HepG2 (cell line): ENCODE results near the gene EBF3. TPM values are rescaled to one million over a fixed set of nuclear protein-coding genes. Genes with fewer than 3 reads are reported as not detected.

Source experiments
- ATAC-seq: fragments of 200-7000 bp; cut with Tn5 transposase; 3 replicates; pipeline ENCODE4 v1.9.1; 2020; ENCODE audit warnings: mild to moderate bottlenecking, moderate library complexity
- BruUV-seq: library from RNA; stranded (reverse); fragments of 400-500 nt; replicated peaks from 2 replicates; lab custom pipeline; 2021; lab: Mats Ljungman, UMichigan
- CTCF ChIA-PET: fragments of 300-600 bp; formaldehyde crosslinking; extraction: SDS; loops from one replicate; lab custom pipeline; 2021; ENCODE audit warnings: low total read pairs, inconsistent platforms, low intra/inter-chr PET ratio; lab: Yijun Ruan, JAX
- POLR2A ChIA-PET: fragments of 350-600 bp; sonication (Branson Sonifier 250); formaldehyde crosslinking; loops from one replicate; lab custom pipeline; 2020; ENCODE audit warnings: antibody characterized with exemption, inconsistent platforms; lab: Yijun Ruan, JAX
- DNase-seq: peaks from one replicate; pipeline ENCODE4 v3.0.0-alpha.2; 2015; ENCODE audit warnings: low spot score
- FAIRE-seq: peaks from 3 replicates; lab custom pipeline; 2011; peaks lifted over from hg19 to GRCh38; lab: Jason Lieb, UNC
- H2AFZ ChIP-seq: one replicate; pipeline ENCODE4 v1.6.1; 2011; ENCODE audit warnings: low read length, inconsistent platforms
- H3K27ac ChIP-seq: fragments of 300-600 bp; 3 replicates; pipeline ENCODE4 v1.8.0; 2011; ENCODE audit warnings: mixed run types, mild to moderate bottlenecking, mixed read lengths, low read length, inconsistent platforms; ENCODE audit not compliant: insufficient read depth; ENCODE audit errors: extremely low read length
- H3K27me3 ChIP-seq, 2 experiments: fragments of 200-600 bp in 1 of 2; 2 replicates in 1 of 2; 3 replicates in 1 of 2; pipeline versions ENCODE4 v1.6.0 to v1.8.0; 2011; ENCODE audit warnings: low read length in 2 of 2, mild to moderate bottlenecking in 2 of 2, moderate library complexity in 2 of 2, inconsistent platforms in 1 of 2; ENCODE audit not compliant: insufficient read depth in 2 of 2, control insufficient read depth in 1 of 2
- H3K36me3 ChIP-seq, 2 experiments: fragments of 200-600 bp in 1 of 2; replicated peaks in 1 of 2; 2 replicates in 1 of 2; 3 replicates in 1 of 2; pipeline versions ENCODE4 v1.5.1 to v1.8.0; 2011; ENCODE audit warnings: low read length in 2 of 2, inconsistent platforms in 1 of 2; ENCODE audit not compliant: insufficient read depth in 2 of 2, control insufficient read depth in 1 of 2
- H3K4me1 ChIP-seq: 2 replicates; pipeline ENCODE4 v1.5.1; 2012; ENCODE audit warnings: low read length, inconsistent platforms; ENCODE audit not compliant: insufficient read depth
- H3K4me2 ChIP-seq: 2 replicates; pipeline ENCODE4 v1.6.0; 2011; ENCODE audit warnings: low read depth, low read length, inconsistent platforms
- H3K4me3 ChIP-seq, 3 experiments: fragments of 200-600 bp in 1 of 3; sonication (generic), shearing (Covaris generic) in 1 of 3; replicated peaks in 1 of 3; 2 replicates each; pipeline ENCODE4 v1.5.1; 2011 to 2016; ENCODE audit warnings: low read length in 3 of 3, inconsistent platforms in 2 of 3, low read depth in 2 of 3, mild to moderate bottlenecking in 2 of 3, control low read depth in 1 of 3, mixed read lengths in 1 of 3; ENCODE audit not compliant: insufficient read depth in 1 of 3
- H3K79me2 ChIP-seq: one replicate; pipeline ENCODE4 v1.6.1; 2011; ENCODE audit warnings: low read length, inconsistent platforms; ENCODE audit not compliant: insufficient read depth
- H3K9ac ChIP-seq: 2 replicates; pipeline ENCODE4 v1.6.0; 2011; ENCODE audit warnings: mild to moderate bottlenecking, low read depth, low read length, inconsistent platforms; ENCODE audit not compliant: insufficient read depth
- H3K9me3 ChIP-seq: 2 replicates; pipeline ENCODE4 v1.5.1; 2012; ENCODE audit warnings: mild to moderate bottlenecking, low read length
- H4K20me1 ChIP-seq: 2 replicates; pipeline ENCODE4 v1.6.0; 2011; ENCODE audit warnings: inconsistent platforms, mild to moderate bottlenecking, low read length, moderate library complexity; ENCODE audit not compliant: insufficient read depth
- AGO1 ChIP-seq: fragments of 200-400 bp; formaldehyde crosslinking; IDR thresholded peaks from 2 replicates; pipeline ENCODE4 v1.6.1; 2017; ENCODE audit warnings: mild to moderate bottlenecking, low read depth, low read length, moderate library complexity; ENCODE audit not compliant: poor library complexity, severe bottlenecking
- EP300 ChIP-seq, 3 experiments: sonication (generic) in 1 of 3; formaldehyde crosslinking in 1 of 3; IDR thresholded peaks; 2 replicates each; pipeline versions ENCODE4 v1.5.1 to v1.6.1; 2011 to 2020; ENCODE audit warnings: low read depth in 2 of 3, low read length in 2 of 3, borderline replicate concordance in 1 of 3, improper control_type of control experiment in 1 of 3, mild to moderate bottlenecking in 1 of 3, missing genetic modification reagents in 1 of 3, moderate library complexity in 1 of 3
- ESRRA ChIP-seq: sonication (generic); formaldehyde crosslinking; IDR thresholded peaks from 2 replicates; pipeline ENCODE4 v1.5.1; 2020; ENCODE audit warnings: mild to moderate bottlenecking, low read depth, missing genetic modification reagents
- FOXM1 ChIP-seq: sonication (generic); formaldehyde crosslinking; IDR thresholded peaks from 2 replicates; pipeline ENCODE4 v1.5.0; 2020; ENCODE audit warnings: missing genetic modification reagents
- HES4 ChIP-seq: sonication (generic); formaldehyde crosslinking; IDR thresholded peaks from 2 replicates; pipeline ENCODE4 v1.9.0; 2021; ENCODE audit warnings: mild to moderate bottlenecking, missing genetic modification reagents, borderline replicate concordance
- JUNB ChIP-seq: sonication (generic); formaldehyde crosslinking; IDR thresholded peaks from 2 replicates; pipeline ENCODE4 v1.8.0; 2022; ENCODE audit warnings: missing genetic modification reagents, mild to moderate bottlenecking, borderline replicate concordance
- SMYD3 ChIP-seq: sonication (generic); formaldehyde crosslinking; IDR thresholded peaks from 2 replicates; pipeline ENCODE4 v1.8.1; 2023; ENCODE audit warnings: mild to moderate bottlenecking, missing genetic modification reagents
- TCF12 ChIP-seq, 2 experiments: fragments of 450-650 bp in 1 of 2; sonication (generic) in 1 of 2; formaldehyde crosslinking in 1 of 2; IDR thresholded peaks; 2 replicates each; pipeline versions ENCODE4 v1.6.1 to v1.8.0; 2017 to 2022; ENCODE audit warnings: antibody characterized with exemption in 1 of 2, mild to moderate bottlenecking in 1 of 2, missing genetic modification reagents in 1 of 2, moderate library complexity in 1 of 2
- ZNF160 ChIP-seq: sonication (generic); formaldehyde crosslinking; IDR thresholded peaks from 2 replicates; pipeline ENCODE4 v1.8.0; 2022; ENCODE audit warnings: mild to moderate bottlenecking, inconsistent platforms, missing genetic modification reagents
- ZNF326 ChIP-seq: sonication (generic); formaldehyde crosslinking; IDR thresholded peaks from 2 replicates; pipeline ENCODE4 v1.4.0; 2020; ENCODE audit warnings: missing genetic modification reagents, borderline replicate concordance
- ZNF567 ChIP-seq: sonication (generic); formaldehyde crosslinking; IDR thresholded peaks from 2 replicates; pipeline ENCODE4 v1.8.1; 2023; ENCODE audit warnings: mild to moderate bottlenecking, missing genetic modification reagents, borderline replicate concordance
- ZSCAN25 ChIP-seq: sonication (generic); formaldehyde crosslinking; IDR thresholded peaks from 2 replicates; pipeline ENCODE4 v1.8.0; 2022; ENCODE audit warnings: mild to moderate bottlenecking, missing genetic modification reagents
- whole genome bisulfite sequencing: methylation state at CpG from one replicate; pipeline ENCODE4 v1.1.6; 2017; ENCODE audit warnings: low lambda C conversion rate; 5-methylcytosine and 5-hydroxymethylcytosine counted together
- in situ Hi-C: cut with HindIII; loops from 2 replicates; pipeline ENCODE4 v1.10.0; 2017; ENCODE audit warnings: low pct_unique_long_range_greater_than_20kb; ENCODE audit not compliant: extremely low pct_ligation_motif_present
- intact Hi-C: fragments of 100-400 bp; cut with micrococcal nuclease; formaldehyde crosslinking; loops from one replicate; pipeline ENCODE4 v1.10.0; 2022; ENCODE audit not compliant: unreplicated experiment
- polyA plus RNA-seq, 8 experiments: library from polyadenylated mRNA; depleted of rRNA in 3 of 8; stranded (reverse) in 7 of 8; unstranded in 1 of 8; fragments of >200 nt; fragmentation: Illumina TruSeq in 4 of 8; extraction: Trizol in 4 of 8; gene quantifications; 2 replicates each; pipeline versions ENCODE4 v1.2.1 to v1.2.3, GENCODE V29; 2011 to 2016; ENCODE audit warnings: low read depth in 4 of 8, missing spikeins in 1 of 8, mixed read lengths in 1 of 8; ENCODE audit not compliant: insufficient read depth in 1 of 8
- total RNA-seq, 5 experiments: library from RNA; depleted of rRNA; stranded (reverse); fragments of >200 nt; fragmentation: Illumina TruSeq; extraction: Trizol; gene quantifications; 2 replicates each; pipeline ENCODE4 v1.2.3, GENCODE V29; 2016; ENCODE audit warnings: low read depth in 1 of 5
- TF ChIP-seq, protein P1 (sequence below), 2 experiments: sonication (generic) in 1 of 2; formaldehyde crosslinking in 1 of 2; IDR thresholded peaks; 2 replicates each; pipeline versions ENCODE4 v1.5.1 to v1.6.1; 2011 to 2020; ENCODE audit warnings: borderline replicate concordance in 1 of 2, low read depth in 1 of 2, low read length in 1 of 2, mild to moderate bottlenecking in 1 of 2, missing genetic modification reagents in 1 of 2, moderate library complexity in 1 of 2
- TF ChIP-seq, protein P2 (sequence below): sonication (generic); formaldehyde crosslinking; IDR thresholded peaks from 2 replicates; pipeline ENCODE4; 2020; ENCODE audit warnings: missing genetic modification reagents, mild to moderate bottlenecking, borderline replicate concordance

Gene EBF3
- total and polyA plus RNA-seq, 2 of the 13 experiments (the other 11 are each of a cell fraction or from before 2014, with no cell fraction given) = not detected

DNA sequence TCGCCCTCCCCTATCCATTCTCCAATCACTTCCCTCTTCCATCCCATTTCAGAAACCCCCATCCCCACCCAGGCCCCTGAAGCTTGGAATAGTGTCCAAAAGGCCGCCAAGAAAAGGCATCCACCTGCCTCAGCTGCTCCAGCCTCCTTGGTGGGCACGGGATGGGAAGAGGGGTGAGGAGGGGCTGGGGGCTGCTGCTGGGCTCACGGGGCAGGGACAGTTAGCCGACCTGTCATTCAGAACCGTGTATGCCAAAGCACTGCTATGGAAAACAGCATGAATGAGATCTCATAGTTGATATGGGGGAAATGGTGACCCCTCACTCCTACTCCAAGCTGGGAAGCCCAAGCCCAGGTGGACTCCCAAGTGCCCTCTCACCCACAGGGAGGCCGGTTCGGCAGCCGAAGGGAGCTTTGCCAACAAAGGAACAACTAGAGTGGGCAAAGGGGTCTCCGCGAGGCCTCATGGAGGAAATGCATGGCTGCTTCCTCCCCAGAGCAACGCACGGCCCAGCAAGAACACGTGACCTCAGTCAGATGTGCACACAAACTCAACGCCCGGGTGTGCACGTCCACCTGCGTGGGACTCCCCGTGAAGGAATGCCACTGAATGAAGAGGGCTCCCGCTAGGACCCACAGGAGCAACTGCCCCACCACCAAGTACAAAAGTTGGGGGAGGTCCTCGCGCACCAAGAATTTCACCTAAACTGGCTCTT is 52.5 kb downstream of the EBF3 start:
- no peaks in the 10 kb centered on the region for H3K79me2 ChIP-seq
- in situ Hi-C loops = no loop called here
- H3K4me2 ChIP-seq = no peak overlapping the region
- intact Hi-C loops = no loop called here
- H3K4me1 ChIP-seq = no peaks in the 10 kb centered on the region
- no peaks in the 10 kb centered on the region for H3K36me3 ChIP-seq
- ATAC-seq (no peak), FAIRE-seq (no peak), DNase-seq (no peak)
- no peaks in the 10 kb centered on the region for H3K9me3 ChIP-seq
- H3K9ac ChIP-seq = no peak overlapping the region
- no peaks in the 10 kb centered on the region for H4K20me1 ChIP-seq
- no TSS peak for BruUV-seq
- ChIA-PET CTCF (no interaction called here), POLR2A (no interaction called here)
- no peak overlapping the region for H2AFZ ChIP-seq
- H3K4me3 ChIP-seq = no peak overlapping the region
- WGBS = 9% methylated on average over 11 of the region's 22 CpGs
- no peak overlapping the region for H3K27ac ChIP-seq
- peaks cover 1 to 55% of the 10 kb centered on the region in 2 experiments for H3K27me3 ChIP-seq
- no peak for TF ChIP-seq TCF12 (IDR thresholded peaks at IDR 0.05)
- TF ChIP-seq TCF12 (CRISPR knock-in tag; IDR thresholded peaks at IDR 0.05) = no peak
- TF ChIP-seq SMYD3 = no peak
- no peak for TF ChIP-seq AGO1
- TF ChIP-seq, protein P1, sequence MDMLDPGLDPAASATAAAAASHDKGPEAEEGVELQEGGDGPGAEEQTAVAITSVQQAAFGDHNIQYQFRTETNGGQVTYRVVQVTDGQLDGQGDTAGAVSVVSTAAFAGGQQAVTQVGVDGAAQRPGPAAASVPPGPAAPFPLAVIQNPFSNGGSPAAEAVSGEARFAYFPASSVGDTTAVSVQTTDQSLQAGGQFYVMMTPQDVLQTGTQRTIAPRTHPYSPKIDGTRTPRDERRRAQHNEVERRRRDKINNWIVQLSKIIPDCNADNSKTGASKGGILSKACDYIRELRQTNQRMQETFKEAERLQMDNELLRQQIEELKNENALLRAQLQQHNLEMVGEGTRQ (IDR thresholded peaks at IDR 0.05; ENCODE audit: low read depth, low read length) = no peak
- TF ChIP-seq, protein P1 (CRISPR knock-in tag; IDR thresholded peaks at IDR 0.05; ENCODE audit: borderline replicate concordance) = no peak
- TF ChIP-seq ZNF160 (CRISPR knock-in tag) = no peak
- no peak for TF ChIP-seq FOXM1 (CRISPR knock-in tag)
- TF ChIP-seq ESRRA (CRISPR knock-in tag) = no peak
- TF ChIP-seq EP300 (IDR thresholded peaks at IDR 0.05; ENCODE audit: low read depth in 2 of 2, low read length in 2 of 2) = no peak
- TF ChIP-seq EP300 (CRISPR knock-in tag; IDR thresholded peaks at IDR 0.05; ENCODE audit: borderline replicate concordance) = no peak
- TF ChIP-seq, protein P2, sequence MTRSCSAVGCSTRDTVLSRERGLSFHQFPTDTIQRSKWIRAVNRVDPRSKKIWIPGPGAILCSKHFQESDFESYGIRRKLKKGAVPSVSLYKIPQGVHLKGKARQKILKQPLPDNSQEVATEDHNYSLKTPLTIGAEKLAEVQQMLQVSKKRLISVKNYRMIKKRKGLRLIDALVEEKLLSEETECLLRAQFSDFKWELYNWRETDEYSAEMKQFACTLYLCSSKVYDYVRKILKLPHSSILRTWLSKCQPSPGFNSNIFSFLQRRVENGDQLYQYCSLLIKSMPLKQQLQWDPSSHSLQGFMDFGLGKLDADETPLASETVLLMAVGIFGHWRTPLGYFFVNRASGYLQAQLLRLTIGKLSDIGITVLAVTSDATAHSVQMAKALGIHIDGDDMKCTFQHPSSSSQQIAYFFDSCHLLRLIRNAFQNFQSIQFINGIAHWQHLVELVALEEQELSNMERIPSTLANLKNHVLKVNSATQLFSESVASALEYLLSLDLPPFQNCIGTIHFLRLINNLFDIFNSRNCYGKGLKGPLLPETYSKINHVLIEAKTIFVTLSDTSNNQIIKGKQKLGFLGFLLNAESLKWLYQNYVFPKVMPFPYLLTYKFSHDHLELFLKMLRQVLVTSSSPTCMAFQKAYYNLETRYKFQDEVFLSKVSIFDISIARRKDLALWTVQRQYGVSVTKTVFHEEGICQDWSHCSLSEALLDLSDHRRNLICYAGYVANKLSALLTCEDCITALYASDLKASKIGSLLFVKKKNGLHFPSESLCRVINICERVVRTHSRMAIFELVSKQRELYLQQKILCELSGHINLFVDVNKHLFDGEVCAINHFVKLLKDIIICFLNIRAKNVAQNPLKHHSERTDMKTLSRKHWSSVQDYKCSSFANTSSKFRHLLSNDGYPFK = no peak
- TF ChIP-seq ZSCAN25 (CRISPR knock-in tag) = no peak
- TF ChIP-seq ZNF567 (CRISPR knock-in tag) = no peak
- TF ChIP-seq JUNB = no peak
- no peak for TF ChIP-seq HES4 (CRISPR knock-in tag)
- no peak for TF ChIP-seq ZNF326 (CRISPR knock-in tag)
- TF ChIP-seq, all 625 proteins: peak for 0
